Nephron progenitor cell (in vitro differentiated cells): ENCODE measurements around the gene HIKESHI.
A peak's percentile ranks its signal among the peaks of the same experiment; 100 is the strongest.
"Not testable (repeated sequence)": the region's sequence is repeated elsewhere in the genome, so short reads cannot be mapped to it uniquely, and the experiment has no call there.

Source experiments
- DNase-seq: peaks from one replicate; pipeline ENCODE4 v3.0.0; 2021
- H3K27ac Mint-ChIP-seq: 2 replicates; pipeline ENCODE4 v1.8.0; 2021; ENCODE audit warnings: mild to moderate bottlenecking, moderate library complexity, mixed read lengths
- H3K27me3 Mint-ChIP-seq: 2 replicates; pipeline ENCODE4 v1.8.0; 2021; ENCODE audit warnings: mild to moderate bottlenecking, low read depth, mixed read lengths; ENCODE audit not compliant: poor library complexity
- H3K36me3 Mint-ChIP-seq: 2 replicates; pipeline ENCODE4 v1.8.0; 2021; ENCODE audit warnings: low read depth, mixed read lengths
- H3K4me1 Mint-ChIP-seq: 2 replicates; pipeline ENCODE4 v1.8.0; 2021; ENCODE audit warnings: mixed read lengths
- H3K4me3 Mint-ChIP-seq: 2 replicates; pipeline ENCODE4 v1.8.0; 2021; ENCODE audit warnings: mild to moderate bottlenecking, moderate library complexity, mixed read lengths
- H3K9me3 Mint-ChIP-seq: 2 replicates; pipeline ENCODE4 v1.8.0; 2021; ENCODE audit warnings: mild to moderate bottlenecking, moderate library complexity, mixed read lengths
- TF ChIP-seq, protein P1 (sequence below): fragments of 200-600 bp; sonication (generic); IDR thresholded peaks from 2 replicates; pipeline ENCODE4 v1.5.0; 2021; ENCODE audit warnings: antibody characterized with exemption

The HIKESHI gene

DNA sequence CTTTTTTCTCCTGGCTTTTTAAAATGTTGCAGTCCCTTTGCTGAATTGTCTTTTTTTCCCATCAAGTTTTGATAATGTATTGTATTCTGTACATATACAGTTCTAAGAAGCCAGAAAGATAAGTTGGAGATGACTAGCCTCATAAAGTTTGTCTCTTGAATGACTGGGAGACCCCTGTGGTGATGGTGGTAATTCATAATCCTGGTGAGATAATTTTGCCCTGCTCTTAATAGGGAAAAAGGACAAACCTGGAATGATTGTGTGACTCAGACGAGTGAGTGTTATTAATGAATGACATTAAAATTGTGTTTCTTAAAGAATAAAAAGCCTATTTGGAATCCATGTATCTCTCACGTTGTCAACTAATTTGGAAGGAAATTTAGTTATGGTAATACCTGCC is 1.2 kb downstream of the HIKESHI start:
- H3K27me3 Mint-ChIP-seq, result peaks cover 8% of the 10 kb centered on the region
- peak overlapping the region; percentile 100 for H3K4me3 Mint-ChIP-seq
- DNase-seq, result no peak
- peaks cover 3% of the 10 kb centered on the region for H3K9me3 Mint-ChIP-seq
- H3K27ac Mint-ChIP-seq, result no peak overlapping the region
- TF ChIP-seq, protein P1, sequence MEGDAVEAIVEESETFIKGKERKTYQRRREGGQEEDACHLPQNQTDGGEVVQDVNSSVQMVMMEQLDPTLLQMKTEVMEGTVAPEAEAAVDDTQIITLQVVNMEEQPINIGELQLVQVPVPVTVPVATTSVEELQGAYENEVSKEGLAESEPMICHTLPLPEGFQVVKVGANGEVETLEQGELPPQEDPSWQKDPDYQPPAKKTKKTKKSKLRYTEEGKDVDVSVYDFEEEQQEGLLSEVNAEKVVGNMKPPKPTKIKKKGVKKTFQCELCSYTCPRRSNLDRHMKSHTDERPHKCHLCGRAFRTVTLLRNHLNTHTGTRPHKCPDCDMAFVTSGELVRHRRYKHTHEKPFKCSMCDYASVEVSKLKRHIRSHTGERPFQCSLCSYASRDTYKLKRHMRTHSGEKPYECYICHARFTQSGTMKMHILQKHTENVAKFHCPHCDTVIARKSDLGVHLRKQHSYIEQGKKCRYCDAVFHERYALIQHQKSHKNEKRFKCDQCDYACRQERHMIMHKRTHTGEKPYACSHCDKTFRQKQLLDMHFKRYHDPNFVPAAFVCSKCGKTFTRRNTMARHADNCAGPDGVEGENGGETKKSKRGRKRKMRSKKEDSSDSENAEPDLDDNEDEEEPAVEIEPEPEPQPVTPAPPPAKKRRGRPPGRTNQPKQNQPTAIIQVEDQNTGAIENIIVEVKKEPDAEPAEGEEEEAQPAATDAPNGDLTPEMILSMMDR, result no peak
- H3K36me3 Mint-ChIP-seq, result peaks cover 15% of the 10 kb centered on the region
- peaks cover 31% of the 10 kb centered on the region for H3K4me1 Mint-ChIP-seq

DNA sequence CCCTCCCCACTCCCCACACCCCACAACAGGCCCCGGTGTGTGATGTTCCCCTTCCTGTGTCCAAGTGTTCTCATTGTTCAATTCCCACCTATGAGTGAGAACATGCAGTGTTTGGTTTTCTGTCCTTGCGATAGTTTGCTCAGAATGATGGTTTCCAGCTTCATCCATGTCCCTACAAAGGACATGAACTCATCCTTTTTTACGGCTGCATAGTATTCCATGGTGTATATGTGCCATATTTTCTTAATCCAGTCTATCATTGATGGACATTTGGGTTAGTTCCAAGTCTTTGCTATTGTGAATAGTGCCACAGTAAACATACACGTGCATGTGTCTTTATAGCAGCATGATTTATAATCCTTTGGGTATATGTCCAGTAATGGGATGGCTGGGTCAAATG is 6.7 kb downstream of the HIKESHI start:
- Mint-ChIP-seq H3K9me3 (peaks cover 35% of the 10 kb centered on the region), H3K36me3 (peaks cover 65% of the 10 kb centered on the region)
- H3K4me1 Mint-ChIP-seq, H3K27ac Mint-ChIP-seq, H3K27me3 Mint-ChIP-seq, DNase-seq, H3K4me3 Mint-ChIP-seq: not testable (repeated sequence)

DNA sequence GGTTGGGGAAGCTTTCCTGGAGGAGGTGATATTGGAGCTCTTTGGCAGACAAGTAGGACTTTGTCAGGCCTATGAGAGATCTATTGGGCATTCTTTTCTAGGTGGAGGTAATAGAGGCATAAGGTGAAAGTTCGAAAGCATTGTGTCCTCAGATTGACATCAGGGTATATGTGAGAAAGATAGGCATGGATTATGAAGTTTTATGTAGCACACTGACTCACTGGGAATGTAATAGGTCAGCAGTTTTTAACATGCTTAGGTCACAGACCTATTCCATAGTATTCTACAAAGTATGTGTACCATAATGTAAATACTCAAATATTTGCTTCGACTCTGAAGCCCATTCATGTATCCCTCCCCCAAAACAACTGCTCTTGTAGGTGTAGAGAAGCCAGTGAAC is 11.8 kb downstream of the HIKESHI start:
- Mint-ChIP-seq H3K4me3 (no peak overlapping the region), H3K4me1 (no peaks in the 10 kb centered on the region), H3K27ac (no peak overlapping the region), H3K9me3 (peaks cover 30% of the 10 kb centered on the region), H3K27me3 (no peaks in the 10 kb centered on the region), H3K36me3 (peaks cover 91% of the 10 kb centered on the region)
- no peak for DNase-seq
- TF ChIP-seq, protein P1, result no peak

DNA sequence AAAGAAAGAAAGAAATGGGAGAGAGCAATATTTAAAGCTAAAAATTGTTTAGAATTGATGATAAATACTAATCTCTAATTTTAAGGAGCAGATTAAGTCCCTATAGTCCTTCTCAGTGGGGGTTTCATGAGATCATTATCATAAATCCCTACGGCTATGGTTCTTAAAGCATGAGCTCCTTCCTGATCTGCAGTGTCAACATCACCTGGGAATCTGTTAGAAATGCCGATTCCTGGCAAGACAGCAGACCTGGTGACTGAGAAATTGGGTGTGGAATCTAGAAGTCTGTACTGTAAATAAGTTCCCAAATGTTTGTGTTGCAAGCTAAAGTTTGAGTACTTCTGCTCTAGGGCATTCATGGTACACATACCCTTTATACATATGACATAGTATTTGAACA is 12.6 kb downstream of the HIKESHI start:
- Mint-ChIP-seq H3K4me1 (no peaks in the 10 kb centered on the region), H3K4me3 (no peak overlapping the region), H3K27ac (no peak overlapping the region), H3K9me3 (peaks cover 24% of the 10 kb centered on the region), H3K27me3 (no peaks in the 10 kb centered on the region), H3K36me3 (peaks cover 90% of the 10 kb centered on the region)
- DNase-seq, result no peak
- TF ChIP-seq, protein P1, result no peak

DNA sequence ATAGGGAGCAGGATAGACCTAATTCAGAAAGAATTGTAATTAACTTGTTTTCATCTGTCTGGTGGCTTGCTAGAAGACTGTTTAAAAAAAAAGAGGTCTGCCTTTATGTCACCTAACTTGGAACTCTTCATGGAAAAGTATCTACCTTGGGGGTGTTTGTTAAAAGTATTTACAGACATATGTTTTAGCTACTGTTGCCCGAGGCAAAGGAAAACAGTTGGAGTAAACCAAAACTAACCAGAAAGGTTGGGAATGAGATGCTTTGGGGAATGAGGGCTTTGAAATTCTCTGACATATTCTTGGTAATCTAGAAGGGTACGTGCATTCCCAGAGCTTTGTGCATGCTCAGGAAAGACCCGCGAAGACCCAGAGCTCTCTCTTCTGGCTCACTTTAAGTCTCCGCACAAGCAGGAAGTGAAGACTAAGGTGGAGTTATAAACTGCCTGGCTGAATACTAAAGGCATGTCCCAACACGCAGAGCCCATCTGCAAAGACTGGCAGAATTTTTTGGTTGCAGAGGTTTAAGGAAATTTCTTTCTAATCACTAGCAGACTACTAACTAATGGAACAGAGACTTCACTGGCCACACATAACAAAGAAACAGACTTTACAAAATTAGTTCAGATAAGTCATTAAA is 33.2 kb downstream of the HIKESHI start:
- H3K4me1 Mint-ChIP-seq, result no peaks in the 10 kb centered on the region
- H3K27ac Mint-ChIP-seq, result no peak overlapping the region
- H3K9me3 Mint-ChIP-seq, result peaks cover 32% of the 10 kb centered on the region
- TF ChIP-seq, protein P1, result no peak
- no peaks in the 10 kb centered on the region for H3K27me3 Mint-ChIP-seq
- peaks cover 86% of the 10 kb centered on the region for H3K36me3 Mint-ChIP-seq
- DNase-seq, result no peak
- no peak overlapping the region for H3K4me3 Mint-ChIP-seq

DNA sequence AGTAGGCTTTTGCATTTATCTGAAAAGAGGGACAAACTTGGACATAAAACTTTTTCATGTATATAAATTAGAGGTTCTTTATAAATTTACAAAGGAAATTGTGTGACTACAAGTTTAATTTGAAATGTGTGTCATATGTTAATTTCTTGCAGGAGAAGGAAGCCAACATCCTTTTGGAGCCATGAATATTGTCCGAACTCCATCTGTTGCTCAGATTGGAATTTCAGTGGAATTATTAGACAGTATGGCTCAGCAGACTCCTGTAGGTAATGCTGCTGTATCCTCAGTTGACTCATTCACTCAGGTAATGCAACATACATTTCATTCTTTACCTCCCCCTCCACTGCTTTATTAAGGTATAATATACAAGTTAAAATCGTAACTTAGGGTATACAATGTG is 35.2 kb downstream of the HIKESHI start:
- H3K9me3 Mint-ChIP-seq, result peaks cover 32% of the 10 kb centered on the region
- peaks cover 93% of the 10 kb centered on the region for H3K36me3 Mint-ChIP-seq
- H3K27ac Mint-ChIP-seq, result no peak overlapping the region
- H3K4me3 Mint-ChIP-seq, result no peak overlapping the region
- TF ChIP-seq, protein P1, result no peak
- no peaks in the 10 kb centered on the region for H3K4me1 Mint-ChIP-seq
- no peak for DNase-seq
- no peaks in the 10 kb centered on the region for H3K27me3 Mint-ChIP-seq
